WTC11 (cell line): ENCODE data around the gene CCDC107. TPM values are rescaled to one million over a fixed set of nuclear protein-coding genes. Genes with fewer than 3 reads are reported as not detected.
A peak's percentile ranks its signal among the peaks of the same experiment; 100 is the strongest.

Experiments
- ATAC-seq: fragments of 200-7000 bp; cut with Tn5 transposase; 2 replicates; pipeline ENCODE4 v1.10.0; 2021; ENCODE audit warnings: mild to moderate bottlenecking, moderate library complexity
- Bru-seq: library from RNA; stranded (reverse); fragments of 400-500 nt; gene quantifications from one replicate; lab custom pipeline; 2021; lab: Mats Ljungman, UMichigan
- CTCF ChIA-PET: fragments of 300-600 bp; sonication (Branson Sonifier 250); formaldehyde crosslinking; loops from one replicate; lab custom pipeline; 2021; ENCODE audit warnings: antibody characterized with exemption; lab: Charles Lee
- POLR2A ChIA-PET: fragments of 350-600 bp; sonication (Branson Sonifier 250); formaldehyde crosslinking; loops from one replicate; lab custom pipeline; 2021; ENCODE audit warnings: antibody characterized with exemption; lab: Charles Lee
- DNase-seq: peaks from one replicate; pipeline ENCODE4 v3.0.0; 2021; ENCODE audit warnings: low spot score
- H3K27ac Mint-ChIP-seq: 2 replicates; pipeline ENCODE4 v1.8.0; 2021; ENCODE audit warnings: mixed read lengths
- H3K27me3 Mint-ChIP-seq: 2 replicates; pipeline ENCODE4 v1.8.0; 2021; ENCODE audit warnings: low read depth, mild to moderate bottlenecking, moderate library complexity, mixed read lengths
- H3K36me3 Mint-ChIP-seq: 2 replicates; pipeline ENCODE4 v1.8.0; 2021; ENCODE audit warnings: mixed read lengths
- H3K4me1 Mint-ChIP-seq: 2 replicates; pipeline ENCODE4 v1.8.0; 2022; ENCODE audit warnings: mixed read lengths
- H3K4me3 Mint-ChIP-seq: 2 replicates; pipeline ENCODE4 v1.8.0; 2021; ENCODE audit warnings: mild to moderate bottlenecking, moderate library complexity, mixed read lengths
- H3K9me3 Mint-ChIP-seq: 2 replicates; pipeline ENCODE4 v1.8.0; 2021; ENCODE audit warnings: mixed read lengths
- CBFB ChIP-seq: sonication (generic); formaldehyde crosslinking; IDR thresholded peaks from 2 replicates; pipeline ENCODE4 v1.8.1; 2022; ENCODE audit warnings: mild to moderate bottlenecking, low read depth, missing genetic modification reagents
- CREB1 ChIP-seq: sonication (generic); formaldehyde crosslinking; IDR thresholded peaks from 2 replicates; pipeline ENCODE4 v1.8.0; 2023; ENCODE audit warnings: mild to moderate bottlenecking, missing genetic modification reagents
- E2F4 ChIP-seq: sonication (generic); formaldehyde crosslinking; IDR thresholded peaks from 2 replicates; pipeline ENCODE4 v1.8.1; 2022; ENCODE audit warnings: low read depth, mild to moderate bottlenecking, moderate library complexity, missing genetic modification reagents, borderline replicate concordance
- FOXK1 ChIP-seq: sonication (generic); formaldehyde crosslinking; IDR thresholded peaks from 2 replicates; pipeline ENCODE4 v1.8.0; 2022; ENCODE audit warnings: mild to moderate bottlenecking, moderate library complexity, missing genetic modification reagents
- FOXP1 ChIP-seq: sonication (generic); formaldehyde crosslinking; IDR thresholded peaks from 2 replicates; pipeline ENCODE4 v1.8.0; 2022; ENCODE audit warnings: missing genetic modification reagents, mild to moderate bottlenecking, moderate library complexity, borderline replicate concordance
- GABPB1 ChIP-seq: sonication (generic); formaldehyde crosslinking; IDR thresholded peaks from 2 replicates; pipeline ENCODE4 v1.8.1; 2023; ENCODE audit warnings: mild to moderate bottlenecking, missing genetic modification reagents
- GTF2I ChIP-seq: fragments of 250-450 bp; sonication (Bioruptor Pico); conservative IDR thresholded peaks from 2 replicates; pipeline ENCODE4 v1.4.0; 2021; ENCODE audit warnings: mild to moderate bottlenecking
- JUN ChIP-seq: sonication (generic); formaldehyde crosslinking; IDR thresholded peaks from 2 replicates; pipeline ENCODE4 v1.8.0; 2023; ENCODE audit warnings: mild to moderate bottlenecking, missing genetic modification reagents
- PRRX2 ChIP-seq: fragments of 250-450 bp; sonication (Bioruptor Pico); IDR thresholded peaks from 2 replicates; pipeline ENCODE4 v1.8.0; 2021; ENCODE audit warnings: mild to moderate bottlenecking
- RELA ChIP-seq: sonication (generic); formaldehyde crosslinking; IDR thresholded peaks from 2 replicates; pipeline ENCODE4 v1.8.1; 2022; ENCODE audit warnings: missing genetic modification reagents, mild to moderate bottlenecking, borderline replicate concordance
- SMAD3 ChIP-seq: sonication (generic); formaldehyde crosslinking; IDR thresholded peaks from 2 replicates; pipeline ENCODE4 v1.8.0; 2022; ENCODE audit warnings: missing genetic modification reagents, mild to moderate bottlenecking, borderline replicate concordance
- SMAD4 ChIP-seq: sonication (generic); formaldehyde crosslinking; IDR thresholded peaks from 2 replicates; pipeline ENCODE4 v1.8.0; 2022; ENCODE audit warnings: mild to moderate bottlenecking, missing genetic modification reagents
- SP1 ChIP-seq: sonication (generic); formaldehyde crosslinking; conservative IDR thresholded peaks from 2 replicates; pipeline ENCODE4 v1.8.1; 2022; ENCODE audit warnings: missing genetic modification reagents
- TEAD1 ChIP-seq: sonication (generic); formaldehyde crosslinking; IDR thresholded peaks from 2 replicates; pipeline ENCODE4 v1.8.0; 2022; ENCODE audit warnings: mild to moderate bottlenecking, missing genetic modification reagents
- ZBTB21 ChIP-seq: sonication (generic); formaldehyde crosslinking; IDR thresholded peaks from 2 replicates; pipeline ENCODE4 v1.8.1; 2023; ENCODE audit warnings: mild to moderate bottlenecking, missing genetic modification reagents, borderline replicate concordance
- ZNF138 ChIP-seq: sonication (generic); formaldehyde crosslinking; conservative IDR thresholded peaks from 2 replicates; pipeline ENCODE4 v1.8.1; 2022; ENCODE audit warnings: mild to moderate bottlenecking, moderate library complexity, missing genetic modification reagents
- ZNF317 ChIP-seq: sonication (generic); formaldehyde crosslinking; IDR thresholded peaks from 2 replicates; pipeline ENCODE4 v1.8.1; 2023; ENCODE audit warnings: low read depth, mild to moderate bottlenecking, moderate library complexity, missing genetic modification reagents, borderline replicate concordance
- long read RNA-seq, 3 experiments: library from RNA in 1 of 3; library from capped mRNA in 1 of 3; library from polyadenylated mRNA in 1 of 3; unstranded in 2 of 3; stranded (forward) in 1 of 3; transcript quantifications; one replicate each; pipeline ENCODE4 v2.0.0, GENCODE V29; 2021
- total RNA-seq: library from RNA; stranded (reverse); gene quantifications from 3 replicates; pipeline ENCODE4 v1.2.3, GENCODE V29; 2021
- TF ChIP-seq, protein P1 (sequence below): sonication (generic); formaldehyde crosslinking; IDR thresholded peaks from 2 replicates; pipeline ENCODE4 v1.8.1; 2022; ENCODE audit warnings: mild to moderate bottlenecking, moderate library complexity, missing genetic modification reagents
- TF ChIP-seq, protein P2 (sequence below): sonication (generic); formaldehyde crosslinking; IDR thresholded peaks from 2 replicates; pipeline ENCODE4 v1.8.1; 2023; ENCODE audit warnings: mild to moderate bottlenecking, missing genetic modification reagents
- TF ChIP-seq, protein P3 (sequence below): sonication (generic); formaldehyde crosslinking; IDR thresholded peaks from 2 replicates; pipeline ENCODE4 v1.8.1; 2022; ENCODE audit warnings: missing genetic modification reagents, borderline replicate concordance
- TF ChIP-seq, protein P4 (sequence below): sonication (generic); formaldehyde crosslinking; IDR thresholded peaks from 2 replicates; pipeline ENCODE4 v1.8.1; 2023; ENCODE audit warnings: mild to moderate bottlenecking, moderate library complexity, missing genetic modification reagents
- TF ChIP-seq, protein P5 (sequence below): sonication (generic); formaldehyde crosslinking; IDR thresholded peaks from 2 replicates; pipeline ENCODE4 v1.8.1; 2022; ENCODE audit warnings: mild to moderate bottlenecking, missing genetic modification reagents, moderate library complexity, borderline replicate concordance

CCDC107 gene, protein sequence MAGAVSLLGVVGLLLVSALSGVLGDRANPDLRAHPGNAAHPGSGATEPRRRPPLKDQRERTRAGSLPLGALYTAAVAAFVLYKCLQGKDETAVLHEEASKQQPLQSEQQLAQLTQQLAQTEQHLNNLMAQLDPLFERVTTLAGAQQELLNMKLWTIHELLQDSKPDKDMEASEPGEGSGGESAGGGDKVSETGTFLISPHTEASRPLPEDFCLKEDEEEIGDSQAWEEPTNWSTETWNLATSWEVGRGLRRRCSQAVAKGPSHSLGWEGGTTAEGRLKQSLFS
- 10.8 to 14.7 TPM (median 14.1 TPM) in 3 replicates for total RNA-seq
- Bru-seq, nascent RNA = percentile 70 among the genes with signal in this experiment
- long read RNA-seq, experiment 1, transcript CCDC107-206 (5 exons, 1,242 nt) = major isoform, 12 of 37 reads
- long read RNA-seq, experiment 1, transcript CCDC107-204 (6 exons, 1,173 nt) = minor isoform, 6 of 37 reads
- long read RNA-seq, experiment 1, partial matches to known transcripts = 3 of 37 reads
- long read RNA-seq, experiment 1, other reads (novel, unspliced or antisense) = 11 of 37 reads
- long read RNA-seq, experiment 2, transcript CCDC107-204 (6 exons, 1,173 nt) = major isoform, 12 of 27 reads
- long read RNA-seq, experiment 2, transcript CCDC107-206 (5 exons, 1,242 nt) = minor isoform, 6 of 27 reads
- long read RNA-seq, experiment 2, transcript CCDC107-202 (4 exons, 1,016 nt) = minor isoform, 6 of 27 reads
- long read RNA-seq, experiment 2, partial matches to known transcripts = 2 of 27 reads
- long read RNA-seq, experiment 2, other reads (novel, unspliced or antisense) = 1 of 27 reads
- long read RNA-seq, experiment 3, partial matches to known transcripts = 0 of 13 reads
- long read RNA-seq, experiment 3, other reads (novel, unspliced or antisense) = 2 of 13 reads

DNA sequence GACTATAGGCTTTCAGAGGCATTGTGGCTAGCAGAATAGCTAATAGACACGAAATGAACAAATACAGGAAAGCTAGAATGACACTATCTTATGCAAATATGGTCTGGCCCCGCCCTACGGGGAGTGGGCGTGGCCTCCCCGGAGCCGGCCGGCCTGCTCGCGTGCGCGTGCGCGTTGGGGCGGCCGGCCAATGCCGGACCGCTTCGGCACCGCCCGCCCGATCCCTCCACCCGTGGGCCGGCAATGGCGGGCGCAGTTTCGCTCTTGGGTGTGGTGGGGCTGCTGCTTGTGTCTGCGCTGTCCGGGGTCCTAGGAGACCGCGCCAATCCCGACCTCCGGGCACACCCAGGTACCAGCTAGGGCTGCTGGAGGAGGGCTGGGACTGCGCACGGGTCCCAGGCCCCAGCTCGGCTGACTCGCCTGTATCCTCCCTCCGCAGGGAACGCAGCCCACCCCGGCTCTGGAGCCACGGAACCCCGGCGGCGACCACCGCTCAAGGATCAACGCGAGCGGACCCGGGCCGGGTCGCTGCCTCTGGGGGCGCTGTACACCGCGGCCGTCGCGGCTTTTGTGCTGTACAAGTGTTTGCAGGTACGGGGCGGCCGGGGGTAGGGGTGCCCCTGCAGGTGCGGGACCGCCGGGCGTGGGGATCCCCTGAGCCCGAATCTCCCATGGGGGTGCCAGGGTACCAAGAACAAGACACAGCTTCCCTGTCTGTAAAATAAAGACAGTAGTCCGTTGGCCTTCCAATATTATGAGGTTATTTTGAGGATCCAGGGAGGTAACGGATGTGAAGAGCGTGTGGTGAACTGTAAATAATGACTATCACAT, at the start of gene CCDC107:
Gene CCDC107 (plus strand): TSS at position 156 of the 831 bp plus-strand sequence. CDS start 88 bp downstream, at position 244.
- Mint-ChIP-seq H3K4me1 (peaks cover 27% of the 10 kb centered on the region), H3K4me3 (peak within 1 kb of the TSS; percentile 85), H3K27me3 (peaks cover 23% of the 10 kb centered on the region), H3K36me3 (peaks cover 38% of the 10 kb centered on the region), H3K27ac (peak within 1 kb of the TSS; percentile 100), H3K9me3 (no peaks in the 10 kb centered on the region)
- ChIA-PET CTCF (interaction anchor here (0.6 to 10.2 kb wide), 28 partner anchors 9 to 623 kb away, joined by 3 to 127 read pairs (median 5); partner anchors contain the start of genes CREB3, HINT2, SIT1 and TESK1), POLR2A (interaction anchor here (0.8 to 6.8 kb wide), 5 partner anchors 12 to 98 kb away, joined by 3 to 38 read pairs (median 5); partner anchors contain the start of gene TPM2)
- peak; percentile 58 for ATAC-seq
- DNase-seq = peak; percentile 84
- peak; percentile 78; the same call in 1 of the 2 replicates for TF ChIP-seq FOXK1
- TF ChIP-seq ZBTB21 (CRISPR knock-in tag) = peak; percentile 19; the same call in 1 of the 2 replicates
- peak; percentile 70; the same call in 1 of the 2 replicates for TF ChIP-seq SMAD3
- peak; percentile 77; the same call in 1 of the 2 replicates for TF ChIP-seq FOXP1 (CRISPR knock-in tag)
- peak; percentile 53; the same call in 1 of the 2 replicates for TF ChIP-seq PRRX2 (CRISPR knock-in tag)
- TF ChIP-seq TEAD1 (CRISPR knock-in tag) = 0 out of 2 replicates have a peak, but pooled peaks have one; percentile 52
- peak; percentile 37; the same call in 1 of the 2 replicates for TF ChIP-seq GABPB1 (CRISPR knock-in tag)
- TF ChIP-seq, protein P1, sequence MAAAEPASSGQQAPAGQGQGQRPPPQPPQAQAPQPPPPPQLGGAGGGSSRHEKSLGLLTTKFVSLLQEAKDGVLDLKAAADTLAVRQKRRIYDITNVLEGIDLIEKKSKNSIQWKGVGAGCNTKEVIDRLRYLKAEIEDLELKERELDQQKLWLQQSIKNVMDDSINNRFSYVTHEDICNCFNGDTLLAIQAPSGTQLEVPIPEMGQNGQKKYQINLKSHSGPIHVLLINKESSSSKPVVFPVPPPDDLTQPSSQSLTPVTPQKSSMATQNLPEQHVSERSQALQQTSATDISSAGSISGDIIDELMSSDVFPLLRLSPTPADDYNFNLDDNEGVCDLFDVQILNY (CRISPR knock-in tag) = peak; percentile 54; the same call in 1 of the 2 replicates
- TF ChIP-seq GTF2I = no peak
- TF ChIP-seq ZNF317 (CRISPR knock-in tag) = no peak; the same call in 1 of the 2 replicates
- 0 out of 2 replicates have a peak, but pooled peaks have one; percentile 41 for TF ChIP-seq JUN
- TF ChIP-seq, protein P2, sequence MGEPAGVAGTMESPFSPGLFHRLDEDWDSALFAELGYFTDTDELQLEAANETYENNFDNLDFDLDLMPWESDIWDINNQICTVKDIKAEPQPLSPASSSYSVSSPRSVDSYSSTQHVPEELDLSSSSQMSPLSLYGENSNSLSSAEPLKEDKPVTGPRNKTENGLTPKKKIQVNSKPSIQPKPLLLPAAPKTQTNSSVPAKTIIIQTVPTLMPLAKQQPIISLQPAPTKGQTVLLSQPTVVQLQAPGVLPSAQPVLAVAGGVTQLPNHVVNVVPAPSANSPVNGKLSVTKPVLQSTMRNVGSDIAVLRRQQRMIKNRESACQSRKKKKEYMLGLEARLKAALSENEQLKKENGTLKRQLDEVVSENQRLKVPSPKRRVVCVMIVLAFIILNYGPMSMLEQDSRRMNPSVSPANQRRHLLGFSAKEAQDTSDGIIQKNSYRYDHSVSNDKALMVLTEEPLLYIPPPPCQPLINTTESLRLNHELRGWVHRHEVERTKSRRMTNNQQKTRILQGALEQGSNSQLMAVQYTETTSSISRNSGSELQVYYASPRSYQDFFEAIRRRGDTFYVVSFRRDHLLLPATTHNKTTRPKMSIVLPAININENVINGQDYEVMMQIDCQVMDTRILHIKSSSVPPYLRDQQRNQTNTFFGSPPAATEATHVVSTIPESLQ = no peak
- TF ChIP-seq, protein P3, sequence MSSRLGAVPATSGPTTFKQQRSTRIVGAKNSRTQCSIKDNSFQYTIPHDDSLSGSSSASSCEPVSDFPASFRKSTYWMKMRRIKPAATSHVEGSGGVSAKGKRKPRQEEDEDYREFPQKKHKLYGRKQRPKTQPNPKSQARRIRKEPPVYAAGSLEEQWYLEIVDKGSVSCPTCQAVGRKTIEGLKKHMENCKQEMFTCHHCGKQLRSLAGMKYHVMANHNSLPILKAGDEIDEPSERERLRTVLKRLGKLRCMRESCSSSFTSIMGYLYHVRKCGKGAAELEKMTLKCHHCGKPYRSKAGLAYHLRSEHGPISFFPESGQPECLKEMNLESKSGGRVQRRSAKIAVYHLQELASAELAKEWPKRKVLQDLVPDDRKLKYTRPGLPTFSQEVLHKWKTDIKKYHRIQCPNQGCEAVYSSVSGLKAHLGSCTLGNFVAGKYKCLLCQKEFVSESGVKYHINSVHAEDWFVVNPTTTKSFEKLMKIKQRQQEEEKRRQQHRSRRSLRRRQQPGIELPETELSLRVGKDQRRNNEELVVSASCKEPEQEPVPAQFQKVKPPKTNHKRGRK (CRISPR knock-in tag) = no peak
- TF ChIP-seq, protein P4, sequence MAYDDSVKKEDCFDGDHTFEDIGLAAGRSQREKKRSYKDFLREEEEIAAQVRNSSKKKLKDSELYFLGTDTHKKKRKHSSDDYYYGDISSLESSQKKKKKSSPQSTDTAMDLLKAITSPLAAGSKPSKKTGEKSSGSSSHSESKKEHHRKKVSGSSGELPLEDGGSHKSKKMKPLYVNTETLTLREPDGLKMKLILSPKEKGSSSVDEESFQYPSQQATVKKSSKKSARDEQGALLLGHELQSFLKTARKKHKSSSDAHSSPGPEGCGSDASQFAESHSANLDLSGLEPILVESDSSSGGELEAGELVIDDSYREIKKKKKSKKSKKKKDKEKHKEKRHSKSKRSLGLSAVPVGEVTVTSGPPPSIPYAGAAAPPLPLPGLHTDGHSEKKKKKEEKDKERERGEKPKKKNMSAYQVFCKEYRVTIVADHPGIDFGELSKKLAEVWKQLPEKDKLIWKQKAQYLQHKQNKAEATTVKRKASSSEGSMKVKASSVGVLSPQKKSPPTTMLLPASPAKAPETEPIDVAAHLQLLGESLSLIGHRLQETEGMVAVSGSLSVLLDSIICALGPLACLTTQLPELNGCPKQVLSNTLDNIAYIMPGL = peak; percentile 99
- peak; percentile 85; the same call in 1 of the 2 replicates for TF ChIP-seq RELA
- 0 out of 2 replicates have a peak, but pooled peaks have one; percentile 13 for TF ChIP-seq SP1 (CRISPR knock-in tag)
- peak; percentile 49; the same call in 1 of the 2 replicates for TF ChIP-seq SMAD4 (CRISPR knock-in tag)
- TF ChIP-seq, protein P5, sequence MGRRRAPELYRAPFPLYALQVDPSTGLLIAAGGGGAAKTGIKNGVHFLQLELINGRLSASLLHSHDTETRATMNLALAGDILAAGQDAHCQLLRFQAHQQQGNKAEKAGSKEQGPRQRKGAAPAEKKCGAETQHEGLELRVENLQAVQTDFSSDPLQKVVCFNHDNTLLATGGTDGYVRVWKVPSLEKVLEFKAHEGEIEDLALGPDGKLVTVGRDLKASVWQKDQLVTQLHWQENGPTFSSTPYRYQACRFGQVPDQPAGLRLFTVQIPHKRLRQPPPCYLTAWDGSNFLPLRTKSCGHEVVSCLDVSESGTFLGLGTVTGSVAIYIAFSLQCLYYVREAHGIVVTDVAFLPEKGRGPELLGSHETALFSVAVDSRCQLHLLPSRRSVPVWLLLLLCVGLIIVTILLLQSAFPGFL (CRISPR knock-in tag) = peak; percentile 71; the same call in 1 of the 2 replicates
- 0 out of 2 replicates have a peak, but pooled peaks have one; percentile 37 for TF ChIP-seq CREB1 (CRISPR knock-in tag)
- 0 out of 2 replicates have a peak, but pooled peaks have one; percentile 44 for TF ChIP-seq E2F4
- peak; percentile 91; the same call in 1 of the 2 replicates for TF ChIP-seq ZNF138 (CRISPR knock-in tag)
- TF ChIP-seq CBFB (CRISPR knock-in tag) = 0 out of 2 replicates have a peak, but pooled peaks have one; percentile 49
